Left ventricle myocardium inferior (tissue), 1 donor: ENCODE data around the gene MYO9A. TPM values are rescaled to one million over a fixed set of nuclear protein-coding genes. Genes with fewer than 3 reads are reported as not detected.

Experiments
- DNase-seq: peaks from one replicate; pipeline ENCODE4 v3.0.0-alpha.2; 2020
- H3K27ac ChIP-seq: fragments of 200-600 bp; replicated peaks from 2 replicates; pipeline ENCODE4 v1.8.0; 2021
- H3K27me3 ChIP-seq: fragments of 200-600 bp; 2 replicates; pipeline ENCODE4 v1.8.0; 2021; ENCODE audit warnings: low read depth
- H3K36me3 ChIP-seq: fragments of 200-600 bp; 2 replicates; pipeline ENCODE4 v1.8.0; 2021
- H3K4me1 ChIP-seq: fragments of 200-600 bp; 2 replicates; pipeline ENCODE4 v1.8.0; 2021
- H3K4me3 ChIP-seq: fragments of 200-600 bp; 2 replicates; pipeline ENCODE4 v1.8.0; 2021; ENCODE audit warnings: mild to moderate bottlenecking, moderate library complexity
- H3K9me3 ChIP-seq: fragments of 200-600 bp; replicated peaks from 2 replicates; pipeline ENCODE4 v1.8.0; 2021
- intact Hi-C: fragments of 100-400 bp; cut with micrococcal nuclease; formaldehyde crosslinking; loops from one replicate; pipeline ENCODE4 v1.11.0; 2022
- total RNA-seq: library from RNA; stranded (reverse); fragmentation: NEBNext Ultra II Directional; extraction: Animal tissue kit (Norgen Biotek cat#: 25700); gene quantifications from one replicate; pipeline ENCODE4 v1.2.1, GENCODE V29; 2021
- TF ChIP-seq, protein P1 (sequence below): fragments of 200-600 bp; IDR thresholded peaks from 2 replicates; pipeline ENCODE4 v1.8.0; 2021; ENCODE audit warnings: antibody characterized with exemption, mild to moderate bottlenecking, borderline replicate concordance
- donor health status: DM: no; HTN: yes; CAD: no; lungs with severe emphysema.

Gene MYO9A
- total RNA-seq, 1 donor from 2014 or later = 22.5 TPM

DNA sequence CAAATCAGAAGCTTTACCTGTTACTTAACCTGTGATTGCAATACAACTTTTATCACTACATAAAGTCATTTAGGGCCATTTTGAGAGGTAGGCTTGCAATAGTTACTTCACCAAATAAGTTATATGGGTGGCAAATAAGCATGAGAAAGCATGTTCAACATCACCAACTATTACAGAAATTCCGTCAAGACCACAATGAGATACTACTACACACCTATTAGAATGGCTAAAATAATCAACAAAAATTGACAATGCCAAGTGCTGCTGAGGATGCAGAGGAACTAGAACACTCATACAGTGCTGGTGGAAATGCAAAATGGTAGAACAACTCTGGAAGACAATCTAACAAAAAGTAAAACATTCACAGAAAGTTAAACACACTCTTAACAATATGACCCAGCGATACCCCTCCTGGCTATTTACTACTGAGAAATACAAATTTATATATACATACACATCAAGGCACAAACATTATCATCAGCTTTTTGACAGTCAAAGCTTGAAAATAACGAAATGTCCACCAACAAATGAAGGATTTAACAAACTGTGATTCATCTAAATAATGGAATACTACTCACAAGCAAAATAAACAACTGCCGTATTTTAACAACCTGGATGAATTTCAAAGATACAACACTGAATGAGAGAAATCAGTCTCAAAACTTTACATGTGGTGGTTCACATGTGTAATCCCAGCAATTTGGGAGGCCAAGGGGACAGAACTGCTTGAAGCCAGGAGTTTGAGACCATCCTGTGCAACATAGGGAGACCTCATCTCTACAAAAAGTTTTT is 82.9 kb downstream of the MYO9A start:
- no peak for DNase-seq
- H3K4me1 ChIP-seq = peaks cover 28% of the 10 kb centered on the region
- no peak overlapping the region for H3K27ac ChIP-seq
- peaks cover 8% of the 10 kb centered on the region for H3K36me3 ChIP-seq
- peaks cover 9% of the 10 kb centered on the region for H3K9me3 ChIP-seq
- no peak overlapping the region for H3K4me3 ChIP-seq
- TF ChIP-seq, protein P1, sequence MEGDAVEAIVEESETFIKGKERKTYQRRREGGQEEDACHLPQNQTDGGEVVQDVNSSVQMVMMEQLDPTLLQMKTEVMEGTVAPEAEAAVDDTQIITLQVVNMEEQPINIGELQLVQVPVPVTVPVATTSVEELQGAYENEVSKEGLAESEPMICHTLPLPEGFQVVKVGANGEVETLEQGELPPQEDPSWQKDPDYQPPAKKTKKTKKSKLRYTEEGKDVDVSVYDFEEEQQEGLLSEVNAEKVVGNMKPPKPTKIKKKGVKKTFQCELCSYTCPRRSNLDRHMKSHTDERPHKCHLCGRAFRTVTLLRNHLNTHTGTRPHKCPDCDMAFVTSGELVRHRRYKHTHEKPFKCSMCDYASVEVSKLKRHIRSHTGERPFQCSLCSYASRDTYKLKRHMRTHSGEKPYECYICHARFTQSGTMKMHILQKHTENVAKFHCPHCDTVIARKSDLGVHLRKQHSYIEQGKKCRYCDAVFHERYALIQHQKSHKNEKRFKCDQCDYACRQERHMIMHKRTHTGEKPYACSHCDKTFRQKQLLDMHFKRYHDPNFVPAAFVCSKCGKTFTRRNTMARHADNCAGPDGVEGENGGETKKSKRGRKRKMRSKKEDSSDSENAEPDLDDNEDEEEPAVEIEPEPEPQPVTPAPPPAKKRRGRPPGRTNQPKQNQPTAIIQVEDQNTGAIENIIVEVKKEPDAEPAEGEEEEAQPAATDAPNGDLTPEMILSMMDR = no peak
- intact Hi-C loops = no loop called here
- H3K27me3 ChIP-seq = no peaks in the 10 kb centered on the region

GRCh38 chr15:72034351-72034750 is 83.6 kb downstream of the MYO9A start:
- TF ChIP-seq, protein P1 = no peak
- Histone ChIP-seq H3K4me1 (peaks cover 28% of the 10 kb centered on the region), H3K27ac (no peak overlapping the region)

GRCh38 chr15:72033711-72034110 is 84.2 kb downstream of the MYO9A start:
- no peak overlapping the region for H3K27ac ChIP-seq
- peaks cover 11% of the 10 kb centered on the region for H3K36me3 ChIP-seq
- no peak overlapping the region for H3K4me3 ChIP-seq
- peaks cover 9% of the 10 kb centered on the region for H3K9me3 ChIP-seq
- DNase-seq = no peak
- peaks cover 28% of the 10 kb centered on the region for H3K4me1 ChIP-seq
- no peaks in the 10 kb centered on the region for H3K27me3 ChIP-seq
- intact Hi-C loops = no loop called here
- TF ChIP-seq, protein P1 = no peak

More at GRCh38 chr15:72034351-72034750, 83.6 kb downstream of the MYO9A start:
- no peak overlapping the region for H3K4me3 ChIP-seq
- no peaks in the 10 kb centered on the region for H3K27me3 ChIP-seq
- peaks cover 10% of the 10 kb centered on the region for H3K36me3 ChIP-seq
- no peak for DNase-seq
- intact Hi-C loops = no loop called here
- H3K9me3 ChIP-seq = peaks cover 9% of the 10 kb centered on the region

DNA sequence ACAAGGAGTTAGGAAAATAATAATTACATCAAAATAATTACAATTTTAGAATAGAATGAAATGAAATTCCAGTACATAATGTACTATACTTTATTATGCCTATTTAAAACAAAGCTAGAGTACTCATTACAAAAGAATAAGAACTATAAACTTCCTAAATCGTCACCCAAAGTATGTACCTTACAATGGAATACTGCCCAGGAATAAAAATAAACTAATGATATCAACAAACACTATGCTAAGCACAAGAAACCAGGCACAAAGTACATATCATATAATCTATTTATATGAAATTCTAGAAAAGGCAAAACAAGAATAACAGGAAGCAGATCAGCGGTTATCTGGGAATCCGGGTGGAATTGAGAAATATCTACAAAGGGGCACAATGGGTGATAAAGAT is 84.7 kb downstream of the MYO9A start:
- intact Hi-C loops = no loop called here
- TF ChIP-seq, protein P1 = no peak
- no peak overlapping the region for H3K27ac ChIP-seq
- H3K9me3 ChIP-seq = peaks cover 9% of the 10 kb centered on the region
- peaks cover 11% of the 10 kb centered on the region for H3K36me3 ChIP-seq
- H3K27me3 ChIP-seq = no peaks in the 10 kb centered on the region
- H3K4me1 ChIP-seq = peaks cover 28% of the 10 kb centered on the region
- DNase-seq = no peak
- H3K4me3 ChIP-seq = no peak overlapping the region

DNA sequence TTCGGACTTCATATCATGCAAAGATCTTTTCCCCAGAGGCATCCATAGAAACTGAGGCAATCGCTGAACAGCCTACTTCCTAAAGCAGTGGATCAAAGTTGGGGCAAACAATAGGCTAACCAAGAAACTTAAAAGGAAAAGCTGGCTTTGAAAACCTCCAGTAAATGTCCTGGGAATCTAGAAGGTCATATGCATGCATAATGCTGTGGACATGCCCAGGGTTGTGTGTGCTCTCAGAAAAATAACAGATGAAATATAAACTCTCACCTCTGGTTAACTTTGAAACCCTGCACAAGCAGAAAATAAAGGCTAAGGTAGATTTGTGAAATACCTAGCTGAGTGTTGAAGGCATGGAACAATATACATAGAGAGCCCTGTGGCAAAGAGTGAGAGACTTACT is 96.3 kb downstream of the MYO9A start:
- no peaks in the 10 kb centered on the region for H3K9me3 ChIP-seq
- H3K36me3 ChIP-seq = peaks cover 23% of the 10 kb centered on the region
- H3K27ac ChIP-seq = no peak overlapping the region
- no peak overlapping the region for H3K4me3 ChIP-seq
- no peaks in the 10 kb centered on the region for H3K4me1 ChIP-seq
- no peak for DNase-seq
- H3K27me3 ChIP-seq = no peaks in the 10 kb centered on the region
- TF ChIP-seq, protein P1 = no peak
- intact Hi-C loops = no loop called here
